Suprapubic skin (tissue), 4 donors: Measurements from ENCODE around the gene CREB5. TPM values are rescaled to one million over a fixed set of nuclear protein-coding genes. Genes with fewer than 3 reads are reported as not detected.

Source experiments
- DNase-seq, 2 donors: peaks; one replicate each; pipeline ENCODE4 v3.0.0-alpha.2; 2019; ENCODE audit warnings: low spot score in 2 of 2
- H3K27ac ChIP-seq: fragments of 200-600 bp; sonication (generic); one replicate; pipeline ENCODE4 v1.5.1; 2019
- H3K27me3 ChIP-seq: fragments of 200-600 bp; sonication (generic); one replicate; pipeline ENCODE4 v1.5.1; 2019
- H3K36me3 ChIP-seq: fragments of 200-600 bp; sonication (generic); one replicate; pipeline ENCODE4 v1.5.1; 2019
- H3K4me1 ChIP-seq: fragments of 200-600 bp; sonication (generic); one replicate; pipeline ENCODE4 v1.5.1; 2019
- H3K4me3 ChIP-seq: fragments of 200-600 bp; sonication (generic); one replicate; pipeline ENCODE4 v1.5.1; 2019; ENCODE audit warnings: mild to moderate bottlenecking
- H3K9me3 ChIP-seq: fragments of 200-600 bp; sonication (generic); one replicate; pipeline ENCODE4 v1.5.1; 2019
- CTCF ChIP-seq, 2 donors: fragments of 200-600 bp in 1 of 2; fragments of 450-650 bp in 1 of 2; sonication (generic) in 1 of 2; IDR thresholded peaks; one replicate each; pipeline ENCODE4 v1.5.1; 2016 to 2019; ENCODE audit warnings: antibody characterized with exemption in 2 of 2, mild to moderate bottlenecking in 1 of 2, moderate library complexity in 1 of 2
- EP300 ChIP-seq: sonication (generic); formaldehyde crosslinking; IDR thresholded peaks from one replicate; pipeline ENCODE4 v1.6.1; 2017; ENCODE audit warnings: antibody characterized with exemption
- POLR2A ChIP-seq, 2 donors: fragments of 450-650 bp; IDR thresholded peaks; one replicate each; pipeline ENCODE4 v1.6.1; 2017; ENCODE audit warnings: antibody characterized with exemption in 2 of 2, mild to moderate bottlenecking in 2 of 2, moderate library complexity in 2 of 2
- POLR2AphosphoS5 ChIP-seq, 3 donors: sonication (generic); formaldehyde crosslinking; IDR thresholded peaks; one replicate each; pipeline ENCODE4 v1.6.1; 2017; ENCODE audit warnings: antibody characterized with exemption in 3 of 3
- WGBS: methylation state at CpG from one replicate; pipeline ENCODE4 v1.1.5; 2018; 5-methylcytosine and 5-hydroxymethylcytosine counted together
- total RNA-seq, 4 donors: library from RNA; depleted of rRNA; stranded (reverse); fragments of >200 nt; gene quantifications; one replicate each; pipeline ENCODE4 v1.1.0, GENCODE V29; 2016

CREB5 gene
- total RNA-seq, 4 donors from 2014 or later = 6.2 to 12.1 (median 10.0) TPM

- Histone ChIP-seq H3K9me3 (no peaks in the 10 kb centered on the region), H3K27me3 (no peaks in the 10 kb centered on the region), H3K4me3 (no peak overlapping the region), H3K36me3 (no peaks in the 10 kb centered on the region), H3K4me1 (no peaks in the 10 kb centered on the region), H3K27ac (no peak overlapping the region)
- WGBS = 75% methylated on average over 5 of the region's 5 CpGs
- no peak for DNase-seq
- TF ChIP-seq CTCF (IDR thresholded peaks at IDR 0.05) (no peak), POLR2AphosphoS5 (IDR thresholded peaks at IDR 0.05) (no peak), POLR2A (IDR thresholded peaks at IDR 0.05) (no peak), EP300 (no peak)
These were observed 30.2 kb upstream of the CREB5 start for GRCh38 chr7:28382144-28382543.

- no peaks in the 10 kb centered on the region for H3K4me1 ChIP-seq
- H3K4me3 ChIP-seq = no peak overlapping the region
- no peak for TF ChIP-seq POLR2A (IDR thresholded peaks at IDR 0.05)
- TF ChIP-seq POLR2AphosphoS5 (IDR thresholded peaks at IDR 0.05) = no peak
- DNase-seq = no peak
- no peaks in the 10 kb centered on the region for H3K9me3 ChIP-seq
- H3K27ac ChIP-seq = no peak overlapping the region
- H3K36me3 ChIP-seq = no peaks in the 10 kb centered on the region
- no peaks in the 10 kb centered on the region for H3K27me3 ChIP-seq
- WGBS = 83% methylated on average over 8 of the region's 8 CpGs
These were observed 28.3 kb upstream of the CREB5 start for GRCh38 chr7:28383975-28384374.

DNA sequence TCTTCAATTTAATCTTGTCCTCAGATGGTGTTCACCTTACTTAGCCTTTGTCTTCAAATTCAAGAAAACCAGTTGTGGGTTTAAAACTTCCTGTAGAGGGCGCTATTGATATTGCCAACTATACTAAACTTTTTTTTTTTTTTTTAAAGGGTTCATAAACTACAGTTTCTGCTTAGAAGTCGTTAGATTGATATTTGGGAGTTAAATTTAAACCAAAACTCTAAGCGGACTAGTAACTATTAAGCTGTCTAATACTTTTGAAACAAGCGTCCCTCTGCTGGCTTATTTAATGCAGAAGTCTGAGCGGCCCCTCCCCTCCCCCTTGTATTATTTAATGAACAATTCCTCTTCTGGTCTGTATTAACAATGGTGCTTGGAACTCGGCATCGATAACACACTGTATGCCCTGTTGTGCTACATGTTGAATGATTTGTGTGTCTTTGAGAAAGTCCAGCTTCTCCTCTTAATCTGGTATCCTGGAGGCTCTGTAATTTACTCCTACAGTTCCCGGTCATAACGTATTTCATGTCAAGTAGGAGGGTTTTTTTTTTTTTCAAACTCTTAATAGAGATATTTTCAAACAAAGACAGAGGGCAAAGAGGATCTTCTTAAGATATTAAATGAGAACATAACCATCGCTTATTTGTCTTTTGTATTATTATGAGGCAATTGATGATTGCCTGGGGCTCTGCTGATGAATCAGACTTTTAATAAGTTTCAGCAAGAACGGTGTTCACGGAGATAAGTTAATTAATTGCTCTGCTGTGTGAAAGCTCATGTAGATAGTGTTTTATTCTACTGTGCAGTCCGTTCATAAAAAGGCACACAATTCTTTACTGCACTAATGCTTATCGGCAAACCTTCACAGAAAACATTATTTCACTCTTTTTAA, 22.6 kb upstream of the CREB5 start:
- TF ChIP-seq EP300 (no peak), CTCF (IDR thresholded peaks at IDR 0.05) (peak; percentile 61 to 70), POLR2A (IDR thresholded peaks at IDR 0.05) (no peak), POLR2AphosphoS5 (IDR thresholded peaks at IDR 0.05) (no peak)
- H3K4me3 ChIP-seq = peak overlapping the region; percentile 32
- H3K27ac ChIP-seq = no peak overlapping the region
- WGBS = 7% methylated on average over 14 of the region's 14 CpGs
- H3K36me3 ChIP-seq = no peaks in the 10 kb centered on the region
- H3K27me3 ChIP-seq = peaks cover 7% of the 10 kb centered on the region
- peaks cover 13% of the 10 kb centered on the region for H3K4me1 ChIP-seq
- DNase-seq = no peak
- H3K9me3 ChIP-seq = no peaks in the 10 kb centered on the region

- no peak for DNase-seq
- Histone ChIP-seq H3K4me3 (no peak overlapping the region), H3K27ac (no peak overlapping the region), H3K27me3 (peaks cover 7% of the 10 kb centered on the region), H3K9me3 (no peaks in the 10 kb centered on the region), H3K36me3 (no peaks in the 10 kb centered on the region), H3K4me1 (peaks cover 17% of the 10 kb centered on the region)
- TF ChIP-seq CTCF (IDR thresholded peaks at IDR 0.05) (no peak), POLR2AphosphoS5 (IDR thresholded peaks at IDR 0.05) (no peak), POLR2A (IDR thresholded peaks at IDR 0.05) (no peak), EP300 (no peak)
- 21% methylated on average over 3 of the region's 3 CpGs for WGBS
These were observed 21.9 kb upstream of the CREB5 start for GRCh38 chr7:28390426-28390825.

- H3K4me3 ChIP-seq = no peak overlapping the region
- H3K27ac ChIP-seq = no peak overlapping the region
- DNase-seq = no peak
- TF ChIP-seq EP300 (no peak), CTCF (IDR thresholded peaks at IDR 0.05) (no peak), POLR2AphosphoS5 (IDR thresholded peaks at IDR 0.05) (no peak), POLR2A (IDR thresholded peaks at IDR 0.05) (no peak)
- H3K4me1 ChIP-seq = peaks cover 20% of the 10 kb centered on the region
- peaks cover 7% of the 10 kb centered on the region for H3K27me3 ChIP-seq
- WGBS = 87% methylated on average over 2 of the region's 2 CpGs
- H3K36me3 ChIP-seq = no peaks in the 10 kb centered on the region
- no peaks in the 10 kb centered on the region for H3K9me3 ChIP-seq
These were observed 20.0 kb upstream of the CREB5 start for GRCh38 chr7:28392289-28392688.
